ENCODE data around the gene LHFPL2.
"Not testable (repeated sequence)": the region's sequence is repeated elsewhere in the genome, so short reads cannot be mapped to it uniquely, and the experiment has no call there.

LHFPL2 gene

DNA sequence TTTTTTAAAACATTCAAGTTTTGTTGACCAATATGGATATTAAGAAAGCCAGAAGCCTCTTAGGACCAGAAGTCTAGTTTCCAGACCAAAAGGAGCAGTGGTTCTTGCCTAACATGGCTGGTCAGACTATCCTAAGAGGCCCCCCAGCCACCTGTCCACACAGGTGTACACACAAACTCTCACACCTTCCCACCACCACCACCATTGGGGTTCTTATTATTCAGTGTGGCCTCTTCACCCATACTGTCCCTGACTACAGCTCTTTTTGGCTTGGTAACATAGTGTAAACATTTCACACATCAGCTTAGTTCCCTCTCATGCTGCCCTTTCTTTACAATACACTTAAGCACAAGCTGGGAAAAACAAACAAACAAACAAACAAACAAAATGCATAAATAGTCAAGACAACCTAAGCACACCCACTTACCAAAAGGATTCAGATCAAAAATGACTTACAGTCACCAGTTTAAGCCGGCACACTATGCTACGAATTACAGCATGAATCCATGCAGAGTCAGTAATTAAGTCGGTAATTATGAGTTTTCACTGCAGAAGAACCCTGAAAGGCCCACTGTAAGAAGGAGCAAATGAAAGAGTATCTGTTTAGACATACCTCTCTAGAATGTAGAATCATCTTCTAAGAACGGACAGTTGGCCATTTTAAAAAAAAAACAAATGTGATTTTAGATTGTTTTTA, 9.5 kb downstream of the LHFPL2 start:
- DNase-seq, result no peak

DNA sequence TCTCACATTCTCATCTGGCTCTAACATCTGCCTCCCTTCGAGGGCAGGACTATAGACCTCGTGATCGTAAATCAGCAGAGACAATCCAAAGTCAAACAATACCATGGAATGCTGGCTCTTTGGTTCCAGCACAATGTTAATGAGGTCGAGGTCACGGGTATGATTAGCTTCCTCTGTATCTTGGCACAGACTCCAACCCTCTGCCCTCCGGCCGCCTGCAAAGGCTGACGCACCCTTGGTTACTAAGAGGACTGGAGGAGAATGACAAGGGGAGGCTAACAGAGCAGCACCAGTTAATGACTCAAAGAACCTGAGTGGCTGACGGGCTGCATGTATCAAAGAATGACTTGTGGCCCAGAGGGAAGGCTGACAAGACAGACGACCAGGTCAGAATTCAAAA, 10.1 kb downstream of the LHFPL2 start:
- DNase-seq, result no peak

DNA sequence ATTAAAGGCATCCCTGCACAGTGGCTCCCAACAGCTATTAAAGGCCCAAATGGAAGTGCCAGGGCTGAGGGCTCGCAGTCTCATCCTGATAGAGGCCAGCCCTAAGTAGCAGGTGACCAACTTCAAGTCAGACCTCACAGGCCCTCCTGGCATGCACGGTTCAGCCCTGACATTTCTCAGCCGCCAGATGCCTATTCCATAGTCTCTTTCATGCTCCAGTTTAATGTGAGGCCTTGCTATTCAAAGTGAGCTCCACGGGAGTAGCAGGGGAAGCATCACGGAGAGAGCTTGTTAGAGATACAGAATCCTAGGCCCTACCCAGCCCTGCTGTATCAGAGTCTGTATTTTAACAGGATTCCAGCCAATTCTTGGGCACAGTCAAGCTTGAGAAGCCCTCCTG, 11.1 kb downstream of the LHFPL2 start:
- DNase-seq, result no peak

DNA sequence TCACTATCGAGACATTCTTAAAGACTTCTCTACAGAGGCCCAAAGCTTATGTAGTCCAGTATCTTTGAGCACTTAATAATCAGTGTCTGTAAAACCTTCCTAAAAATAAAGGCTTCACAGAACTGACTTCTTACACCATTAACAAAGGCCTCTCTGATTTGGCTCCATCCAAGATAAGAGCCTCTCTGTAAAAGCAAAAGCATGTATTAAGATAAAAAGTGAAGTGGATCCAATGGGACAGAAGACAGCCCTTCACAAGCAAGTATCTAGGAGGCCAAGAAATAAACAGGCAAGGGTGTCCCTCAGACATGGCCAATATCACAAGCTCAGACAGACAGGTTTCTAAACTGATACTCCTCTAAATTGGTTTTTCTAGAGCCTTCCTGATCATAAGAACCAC, 11.9 kb downstream of the LHFPL2 start:
- DNase-seq, result no peak

DNA sequence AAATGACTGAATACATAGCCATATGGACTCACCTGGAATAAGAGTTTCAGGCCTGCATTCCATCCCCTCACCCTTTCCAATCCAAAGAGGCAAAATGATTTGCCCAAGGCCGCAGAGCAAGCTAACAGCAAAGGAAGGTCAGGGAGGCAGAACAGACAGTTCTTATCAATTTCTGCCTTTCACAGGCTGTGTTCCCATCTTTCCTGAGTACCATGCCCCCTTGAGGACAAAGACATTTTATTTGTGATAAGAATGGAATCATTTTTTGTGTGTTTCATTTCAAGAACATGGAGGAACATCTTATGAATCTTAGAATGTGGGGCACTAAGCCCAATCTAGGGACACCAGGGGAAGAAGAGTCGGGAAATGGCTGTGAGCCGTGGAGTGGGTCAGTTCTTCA, 13.9 kb downstream of the LHFPL2 start:
- no peak for DNase-seq

DNA sequence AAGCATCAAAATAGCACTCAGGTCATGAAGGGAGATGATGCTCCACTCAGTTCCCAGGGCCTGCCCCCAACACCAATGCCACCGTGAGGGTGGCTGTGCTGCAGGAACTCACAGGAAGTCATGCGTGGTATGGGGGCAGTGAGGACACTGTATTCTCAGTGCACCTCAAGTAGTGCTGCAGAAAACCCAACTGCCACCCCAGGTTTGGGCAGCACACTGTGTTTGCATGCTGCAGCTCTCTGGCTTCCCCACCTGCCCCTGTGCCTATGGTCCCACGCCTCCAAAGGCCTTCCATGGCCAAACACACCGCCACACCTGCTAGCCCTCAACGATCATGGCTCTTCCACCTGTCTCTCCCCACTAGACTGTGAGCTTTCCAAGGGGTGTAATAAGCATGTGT, 14.3 kb downstream of the LHFPL2 start:
- no peak for DNase-seq

DNA sequence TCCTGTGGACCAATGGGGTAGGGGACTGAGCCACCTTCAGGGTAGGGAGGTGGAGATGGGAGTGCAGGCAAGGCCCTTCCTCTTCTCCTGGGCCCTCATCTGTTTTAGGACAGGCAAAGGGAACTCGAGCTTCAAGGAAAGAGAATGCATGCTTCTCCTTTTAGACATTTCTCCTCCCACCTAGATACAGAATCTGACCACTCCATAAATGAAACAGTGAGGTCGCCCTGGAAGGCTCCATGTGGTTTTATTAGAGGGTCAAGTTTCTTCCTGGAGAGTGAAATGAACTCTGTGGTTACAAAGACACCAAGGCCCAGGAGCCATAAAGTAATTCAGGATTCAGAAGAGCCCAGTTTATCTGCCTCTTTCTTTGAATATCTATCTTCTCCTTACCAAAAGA, 14.9 kb downstream of the LHFPL2 start:
- DNase-seq, result no peak

DNA sequence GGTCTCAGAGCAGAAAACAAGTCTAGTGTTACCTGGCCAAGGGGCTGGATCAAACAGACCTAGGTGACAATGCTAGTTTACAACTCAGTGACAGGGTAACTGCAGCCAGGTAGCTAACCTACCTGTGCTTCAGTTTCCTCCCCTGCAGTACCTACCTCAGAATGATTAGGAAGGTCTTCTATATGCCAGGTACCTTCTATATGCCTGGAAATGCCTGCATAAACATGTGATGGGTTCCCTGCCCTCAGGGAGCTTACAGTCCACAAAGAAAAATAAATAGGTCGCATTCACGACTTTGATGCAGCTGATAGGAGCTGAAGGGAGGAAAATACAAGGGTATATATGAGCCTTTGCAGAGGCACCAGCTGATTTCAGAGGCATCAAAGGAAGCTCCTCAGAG, 16.1 kb downstream of the LHFPL2 start:
- DNase-seq, result no peak

DNA sequence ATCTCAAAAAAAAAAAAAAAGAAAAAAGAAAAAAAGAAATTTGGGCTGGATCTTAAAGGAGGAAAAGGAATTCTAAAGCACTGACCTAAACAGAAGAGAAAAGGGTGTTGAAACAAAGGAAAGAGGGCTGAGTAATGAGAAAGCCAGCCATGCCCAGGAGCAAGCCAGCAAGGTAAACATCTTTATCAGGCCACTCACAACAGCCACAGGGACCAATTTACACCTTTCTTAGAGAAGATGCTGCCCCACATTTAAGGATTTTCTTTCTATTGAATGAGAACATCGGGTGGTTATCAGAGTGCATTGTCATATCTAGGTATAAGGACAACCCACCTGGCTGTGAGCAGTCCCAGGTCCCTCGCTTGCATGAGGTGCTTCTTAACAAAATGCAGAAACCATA, 16.6 kb downstream of the LHFPL2 start:
- DNase-seq, result no peak

DNA sequence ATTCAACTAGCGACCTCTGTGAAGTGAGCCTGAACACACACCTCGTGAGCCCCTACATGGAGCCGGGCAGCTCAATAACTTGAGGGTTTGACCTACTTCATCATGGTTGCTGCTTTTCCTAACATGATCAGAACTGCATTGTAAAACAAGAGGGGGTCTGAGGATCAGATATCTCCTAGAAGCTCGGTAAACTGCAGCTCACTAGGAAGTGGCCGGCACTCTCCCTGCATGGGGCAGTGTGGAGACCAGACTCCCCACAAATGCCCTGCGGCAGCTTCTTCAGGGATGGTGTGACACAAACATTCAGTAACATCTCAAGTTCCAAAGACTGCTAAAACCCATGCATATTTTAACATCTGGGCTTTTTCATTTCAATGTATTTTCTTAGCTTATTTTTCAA, 18.5 kb downstream of the LHFPL2 start:
- no peak for DNase-seq

DNA sequence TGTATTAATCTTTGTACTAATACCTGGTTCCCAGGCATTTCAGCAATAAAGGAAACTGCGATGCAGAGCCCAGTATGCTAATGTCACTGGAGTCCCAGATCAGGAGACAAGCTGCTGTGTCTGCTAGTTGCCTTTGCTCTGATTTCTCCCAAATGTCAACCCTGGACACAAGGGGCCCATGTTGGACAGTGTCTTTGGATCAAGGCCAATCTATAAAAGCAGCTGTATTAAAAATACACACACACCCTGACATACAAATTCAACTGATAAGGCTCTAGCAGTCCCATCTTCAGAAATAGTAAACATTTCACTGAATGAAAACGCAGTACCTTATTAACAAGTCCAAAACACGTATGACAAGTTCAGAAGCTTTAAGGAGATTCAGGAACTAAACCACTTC, 18.9 kb downstream of the LHFPL2 start:
- DNase-seq, result no peak

DNA sequence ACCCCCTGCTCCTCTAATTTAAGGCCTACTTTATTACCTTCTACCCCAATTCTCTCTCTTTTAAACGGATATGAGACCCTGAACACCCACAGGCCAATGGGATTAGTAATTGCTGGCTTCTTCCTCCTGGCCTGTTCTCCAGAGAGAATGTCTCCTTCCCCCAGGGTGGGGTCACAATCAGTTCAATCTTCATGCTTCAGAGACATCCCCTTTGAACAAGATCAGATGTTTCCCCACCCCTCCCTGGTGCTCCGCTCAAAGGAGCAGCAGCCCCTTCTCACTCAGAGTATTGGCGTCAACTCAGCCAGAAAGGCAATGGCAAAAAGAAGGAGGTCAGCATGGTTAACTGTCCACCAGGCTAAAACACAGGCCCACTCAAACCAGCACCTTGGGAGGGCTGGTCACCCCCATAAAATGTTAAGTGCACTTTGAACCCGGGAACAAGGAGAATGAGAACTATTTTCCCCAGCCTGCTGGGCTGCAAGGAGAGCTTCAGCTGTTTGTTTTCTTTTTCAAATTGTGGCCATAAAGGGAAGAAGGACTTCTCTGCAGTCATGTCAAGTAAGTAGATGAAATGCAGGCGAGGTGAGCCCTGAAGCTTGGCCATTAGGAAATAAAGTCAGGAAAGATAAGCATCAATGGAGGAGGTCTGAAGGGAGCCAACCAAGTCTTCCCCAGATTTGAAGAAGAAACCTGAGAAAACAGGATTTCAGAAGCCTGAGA, 20.1 kb downstream of the LHFPL2 start:
- no peak for DNase-seq

DNA sequence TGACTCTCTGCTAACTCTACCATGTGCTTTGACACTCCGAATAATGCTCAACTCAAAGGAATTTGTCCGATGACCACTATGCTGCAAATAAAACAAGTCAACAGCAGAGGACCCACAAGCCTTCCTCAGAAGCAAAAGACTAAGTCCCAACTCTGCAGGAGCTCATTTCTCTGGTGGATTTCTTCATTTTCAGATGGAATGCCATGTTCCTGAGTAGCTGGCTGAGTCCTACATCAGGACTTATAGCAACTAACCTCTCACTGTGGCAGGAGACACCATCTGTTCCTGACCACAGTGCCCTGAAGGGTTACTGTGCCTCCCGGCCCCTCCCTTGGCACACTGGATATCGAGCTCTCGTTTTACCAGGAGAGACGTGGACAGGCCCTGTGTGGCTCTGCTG, 20.8 kb downstream of the LHFPL2 start:
- no peak for DNase-seq

DNA sequence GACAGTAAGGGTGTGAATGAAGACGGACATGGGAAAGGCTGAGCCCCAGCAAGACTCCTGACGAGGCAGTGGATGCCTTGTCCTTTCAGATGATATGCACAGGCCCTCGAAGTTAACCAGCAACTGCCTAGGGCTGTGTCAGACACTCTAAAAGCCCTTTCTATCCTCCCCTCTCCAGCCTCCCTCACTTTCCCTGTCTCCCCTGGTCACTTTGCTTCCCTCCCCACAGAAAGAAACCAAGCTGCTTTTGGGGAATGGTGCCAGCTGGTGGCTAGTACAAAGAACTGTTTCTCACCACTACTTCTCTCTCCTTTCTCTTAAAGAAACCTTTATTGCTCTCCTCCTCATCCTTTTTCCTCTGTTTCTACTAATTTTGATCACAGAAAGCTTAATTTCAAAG, 21.4 kb downstream of the LHFPL2 start:
- DNase-seq, result no peak

DNA sequence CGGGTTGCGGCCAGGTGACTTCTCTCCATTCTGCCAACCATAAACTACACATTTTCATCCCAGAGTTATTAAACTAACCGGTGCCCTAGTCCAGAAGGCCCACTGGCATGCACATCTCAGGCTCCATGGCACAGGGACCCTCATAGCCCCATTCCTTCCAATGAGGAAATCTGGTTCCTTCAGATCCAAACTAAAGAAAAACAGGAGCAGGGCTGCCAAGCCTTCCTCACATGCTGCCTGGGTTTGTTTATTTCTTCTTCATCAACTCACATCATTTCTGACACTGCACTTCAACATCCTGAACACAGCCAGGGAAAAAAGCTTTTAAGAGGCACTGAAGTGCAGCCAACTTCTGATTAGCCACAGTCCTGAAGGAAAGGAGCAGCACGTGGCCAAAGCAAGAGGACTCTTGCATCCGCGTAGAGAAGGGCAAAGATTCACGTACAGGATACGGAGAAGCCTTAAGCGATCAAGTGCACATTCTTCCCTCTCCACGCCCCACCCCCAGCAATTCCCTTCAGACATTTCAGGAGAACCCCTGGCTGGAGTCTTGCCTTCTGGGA, 22.5 kb downstream of the LHFPL2 start:
- DNase-seq, result no peak

DNA sequence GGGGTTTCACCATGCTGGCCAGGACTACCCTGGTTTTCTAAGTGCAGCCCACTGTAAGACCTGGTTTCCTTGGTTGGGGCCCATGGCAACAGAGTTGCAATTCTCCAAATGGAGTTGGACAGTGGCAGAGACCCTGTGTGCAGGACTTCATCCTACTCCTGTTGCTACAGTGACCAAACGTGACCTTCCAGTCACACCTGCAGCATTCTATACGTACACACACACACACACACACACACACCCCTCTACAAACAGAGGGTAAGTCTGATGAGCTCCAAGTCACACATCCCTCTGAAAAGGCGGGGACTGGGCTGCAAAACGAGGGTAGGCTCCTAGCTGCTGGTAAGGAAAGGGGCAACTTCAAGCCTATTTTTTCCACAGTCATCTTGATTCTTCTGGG, 23.6 kb downstream of the LHFPL2 start:
- no peak for DNase-seq

DNA sequence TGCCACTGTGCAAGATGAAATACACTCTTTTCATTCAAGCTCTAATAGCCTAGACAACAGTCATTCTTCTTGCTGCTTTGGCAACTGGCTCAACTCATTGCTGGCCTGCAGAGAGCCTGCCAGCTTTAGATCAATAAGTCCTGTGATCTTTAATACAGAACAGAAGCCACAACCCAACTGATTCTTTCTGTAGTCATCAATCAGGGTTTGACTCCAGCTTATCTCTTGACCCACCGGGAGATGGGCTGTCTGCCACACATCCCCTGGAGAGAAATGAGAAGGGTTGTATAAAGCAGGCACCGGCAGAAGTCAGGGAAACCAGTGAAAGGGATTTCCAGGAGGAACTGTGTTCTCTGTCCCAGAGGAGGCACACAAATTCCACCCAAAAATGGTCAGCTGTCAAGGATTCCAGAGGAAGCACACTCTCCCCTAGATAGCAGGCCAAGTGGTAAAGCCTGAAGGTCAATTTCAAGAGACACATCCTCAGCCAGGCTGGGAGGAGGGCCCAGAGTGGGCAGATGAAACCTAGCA, 24.5 kb downstream of the LHFPL2 start:
- no peak for DNase-seq

DNA sequence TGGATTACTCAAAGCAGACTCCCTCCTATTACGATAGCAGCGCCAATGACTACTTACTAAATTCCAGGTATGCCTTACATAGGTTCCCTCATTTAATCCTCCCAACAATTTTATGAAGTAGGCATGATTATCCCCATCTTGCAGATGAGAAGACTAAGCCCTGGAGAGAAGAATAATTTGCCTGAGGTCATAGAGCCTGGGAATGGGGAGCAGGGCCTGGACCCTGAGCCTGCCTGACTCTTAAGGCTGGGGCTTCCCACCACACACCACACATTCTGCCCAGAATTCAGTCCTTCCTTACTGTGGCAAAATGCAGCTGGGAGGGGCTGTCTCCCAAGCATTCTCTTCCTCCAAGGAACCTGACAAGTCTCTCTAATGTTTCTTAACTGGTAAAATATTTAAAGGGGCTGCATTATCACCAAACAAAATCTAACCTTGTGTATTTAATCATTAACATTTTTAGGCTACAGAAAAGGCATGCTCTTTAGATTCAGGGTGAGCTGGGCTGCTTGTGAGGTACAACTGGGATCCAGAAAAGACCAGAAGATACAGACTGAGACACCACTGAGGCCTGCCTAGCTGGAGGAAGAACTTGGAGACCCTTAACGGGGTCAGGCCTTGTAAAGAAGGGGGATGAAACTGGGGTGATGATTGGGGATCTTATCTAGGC, 26.1 kb downstream of the LHFPL2 start:
- no peak for DNase-seq

DNA sequence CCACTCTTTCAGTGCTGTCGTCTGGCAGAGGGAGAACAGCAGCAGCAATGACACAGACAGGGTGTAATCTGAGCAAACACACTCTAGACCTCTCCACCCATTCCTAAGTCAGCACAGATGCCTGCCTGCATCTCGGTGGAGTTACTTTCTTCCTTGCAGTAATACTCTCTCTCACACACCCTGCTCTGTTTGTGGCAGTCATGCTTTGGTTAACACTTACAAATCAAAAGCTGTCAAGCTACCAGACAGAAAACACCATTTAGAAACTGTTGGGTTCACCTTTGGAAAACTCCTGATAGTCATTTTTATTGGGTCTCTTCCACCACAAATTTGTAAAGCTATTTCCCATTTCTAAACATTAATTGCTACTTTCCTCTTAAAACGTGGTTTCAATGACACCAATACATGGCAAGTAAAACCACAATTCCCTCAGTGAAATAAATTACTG, 27.3 kb downstream of the LHFPL2 start:
- peak; percentile 6 for DNase-seq

DNA sequence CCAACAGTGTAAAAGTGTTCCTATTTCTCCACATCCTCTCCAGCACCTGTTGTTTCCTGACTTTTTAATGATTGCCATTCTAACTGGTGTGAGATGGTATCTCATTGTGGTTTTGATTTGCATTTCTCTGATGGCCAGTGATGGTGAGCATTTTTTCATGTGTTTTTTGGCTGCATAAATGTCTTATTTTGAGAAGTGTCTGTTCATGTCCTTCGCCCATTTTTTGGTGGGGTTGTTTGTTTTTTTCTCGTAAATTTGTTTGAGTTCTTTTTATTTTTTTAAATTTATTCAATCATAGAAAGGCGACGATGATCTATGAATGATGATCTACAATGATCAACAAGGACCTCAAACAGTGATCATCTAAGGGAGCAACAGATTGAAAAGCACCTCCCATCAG, 28.5 kb downstream of the LHFPL2 start:
- DNase-seq, result not testable (repeated sequence)

DNA sequence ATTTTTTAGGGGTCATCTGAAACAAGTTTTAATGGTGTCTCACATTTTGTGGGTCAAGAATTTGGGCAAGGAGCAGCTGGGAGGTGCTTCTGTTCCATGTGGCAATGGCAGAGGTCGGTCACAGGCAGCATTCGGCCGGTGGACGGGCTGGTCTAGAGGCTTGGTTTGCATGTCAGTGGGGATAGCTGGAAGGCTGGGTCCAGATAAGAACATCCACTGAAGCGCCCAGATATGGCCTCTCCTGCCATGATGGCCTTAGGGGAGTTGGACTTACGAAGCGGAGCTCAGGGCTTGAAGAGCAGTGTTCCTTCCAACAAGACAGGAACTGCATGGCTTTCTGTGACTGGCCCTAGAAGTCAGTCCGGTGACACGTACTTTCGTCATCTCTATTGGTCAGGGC, 30.3 kb downstream of the LHFPL2 start:
- no peak for DNase-seq

DNA sequence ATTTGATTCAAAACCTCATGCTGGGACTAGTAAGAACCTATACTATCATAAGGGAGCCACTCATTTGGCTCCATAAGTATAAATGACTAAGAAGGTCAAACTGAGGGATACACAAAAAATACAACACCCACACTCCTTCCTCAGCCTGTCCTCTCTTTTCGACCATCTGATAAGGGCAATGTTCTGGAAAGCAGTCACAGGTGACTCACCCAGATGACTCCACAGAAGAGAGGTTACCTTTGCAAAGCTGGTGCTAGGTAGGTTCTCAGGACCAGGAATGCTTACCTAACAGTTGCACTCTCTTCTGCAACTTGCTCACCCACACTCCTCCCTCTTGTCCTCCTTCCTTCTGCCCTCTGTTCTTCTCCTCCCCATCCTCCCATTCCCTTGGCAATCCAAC, 32.9 kb downstream of the LHFPL2 start:
- no peak for DNase-seq

DNA sequence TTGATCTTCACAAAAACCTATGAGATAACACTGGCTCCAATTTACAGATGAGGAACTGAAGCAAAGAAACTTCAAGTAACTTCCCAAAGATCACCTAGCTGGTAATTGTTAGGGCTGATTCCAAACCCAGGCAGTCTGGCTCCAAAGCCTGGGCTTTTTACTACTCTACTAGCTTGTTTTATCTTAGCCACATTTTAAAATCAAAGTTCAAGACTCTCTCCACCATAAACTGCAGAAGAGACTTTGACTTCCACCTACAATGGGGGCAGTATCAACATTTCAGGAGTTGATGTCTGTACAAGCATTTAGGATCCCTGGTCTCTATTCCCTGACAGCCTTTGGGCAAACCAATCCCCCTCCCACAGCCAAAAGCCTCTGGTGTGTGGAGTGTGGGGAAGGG, 33.8 kb downstream of the LHFPL2 start:
- no peak for DNase-seq

DNA sequence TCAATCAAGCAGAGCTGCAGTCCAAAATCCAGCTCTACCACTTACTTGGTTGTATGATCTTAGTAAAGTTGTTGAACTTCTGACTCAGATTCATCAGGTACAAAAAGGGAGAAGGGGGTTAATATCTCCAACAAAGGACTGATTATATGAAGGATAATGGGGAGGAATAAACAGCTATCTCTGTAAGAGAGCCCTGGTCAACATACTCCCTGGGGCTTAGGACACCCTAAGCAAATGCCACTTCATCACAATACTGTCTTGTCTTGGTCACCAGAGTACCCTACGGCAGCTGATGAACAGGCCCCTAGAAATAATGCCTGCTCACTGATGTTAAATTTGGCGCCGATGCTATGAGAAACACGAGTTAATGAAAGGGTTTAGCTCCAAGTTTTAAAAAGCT, 34.8 kb downstream of the LHFPL2 start:
- no peak for DNase-seq
